ENCODE results near the gene HNF4A. TPM values are rescaled to one million over a fixed set of nuclear protein-coding genes. Genes with fewer than 3 reads are reported as not detected.
A peak's percentile ranks its signal among the peaks of the same experiment; 100 is the strongest.

The HNF4A gene
- total and polyA plus RNA-seq, 2 of the 13 experiments (the other 11 are each of a cell fraction or from before 2014, with no cell fraction given), result 80.9 to 169 TPM

DNA sequence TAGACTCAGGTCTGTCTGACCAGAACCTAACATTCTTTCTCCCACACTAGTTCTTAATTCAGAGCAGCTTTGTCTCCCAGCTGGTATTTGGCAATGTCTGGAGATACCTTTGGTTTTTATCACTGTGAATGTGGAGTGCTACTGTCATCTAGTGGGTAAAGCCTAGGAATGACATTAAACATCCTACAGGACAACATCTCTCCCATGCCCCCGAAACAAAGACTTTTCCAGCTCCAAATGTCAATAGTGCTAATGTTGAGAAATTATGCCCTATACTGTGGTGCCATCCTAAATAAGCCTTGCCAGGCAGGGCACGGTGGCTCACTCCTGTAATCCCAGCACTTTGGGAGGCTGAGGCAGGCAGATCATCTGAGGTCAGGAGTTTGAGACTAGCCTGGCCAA lies 116.0 kb downstream of the HNF4A start (continued):
- TF ChIP-seq, protein P1, sequence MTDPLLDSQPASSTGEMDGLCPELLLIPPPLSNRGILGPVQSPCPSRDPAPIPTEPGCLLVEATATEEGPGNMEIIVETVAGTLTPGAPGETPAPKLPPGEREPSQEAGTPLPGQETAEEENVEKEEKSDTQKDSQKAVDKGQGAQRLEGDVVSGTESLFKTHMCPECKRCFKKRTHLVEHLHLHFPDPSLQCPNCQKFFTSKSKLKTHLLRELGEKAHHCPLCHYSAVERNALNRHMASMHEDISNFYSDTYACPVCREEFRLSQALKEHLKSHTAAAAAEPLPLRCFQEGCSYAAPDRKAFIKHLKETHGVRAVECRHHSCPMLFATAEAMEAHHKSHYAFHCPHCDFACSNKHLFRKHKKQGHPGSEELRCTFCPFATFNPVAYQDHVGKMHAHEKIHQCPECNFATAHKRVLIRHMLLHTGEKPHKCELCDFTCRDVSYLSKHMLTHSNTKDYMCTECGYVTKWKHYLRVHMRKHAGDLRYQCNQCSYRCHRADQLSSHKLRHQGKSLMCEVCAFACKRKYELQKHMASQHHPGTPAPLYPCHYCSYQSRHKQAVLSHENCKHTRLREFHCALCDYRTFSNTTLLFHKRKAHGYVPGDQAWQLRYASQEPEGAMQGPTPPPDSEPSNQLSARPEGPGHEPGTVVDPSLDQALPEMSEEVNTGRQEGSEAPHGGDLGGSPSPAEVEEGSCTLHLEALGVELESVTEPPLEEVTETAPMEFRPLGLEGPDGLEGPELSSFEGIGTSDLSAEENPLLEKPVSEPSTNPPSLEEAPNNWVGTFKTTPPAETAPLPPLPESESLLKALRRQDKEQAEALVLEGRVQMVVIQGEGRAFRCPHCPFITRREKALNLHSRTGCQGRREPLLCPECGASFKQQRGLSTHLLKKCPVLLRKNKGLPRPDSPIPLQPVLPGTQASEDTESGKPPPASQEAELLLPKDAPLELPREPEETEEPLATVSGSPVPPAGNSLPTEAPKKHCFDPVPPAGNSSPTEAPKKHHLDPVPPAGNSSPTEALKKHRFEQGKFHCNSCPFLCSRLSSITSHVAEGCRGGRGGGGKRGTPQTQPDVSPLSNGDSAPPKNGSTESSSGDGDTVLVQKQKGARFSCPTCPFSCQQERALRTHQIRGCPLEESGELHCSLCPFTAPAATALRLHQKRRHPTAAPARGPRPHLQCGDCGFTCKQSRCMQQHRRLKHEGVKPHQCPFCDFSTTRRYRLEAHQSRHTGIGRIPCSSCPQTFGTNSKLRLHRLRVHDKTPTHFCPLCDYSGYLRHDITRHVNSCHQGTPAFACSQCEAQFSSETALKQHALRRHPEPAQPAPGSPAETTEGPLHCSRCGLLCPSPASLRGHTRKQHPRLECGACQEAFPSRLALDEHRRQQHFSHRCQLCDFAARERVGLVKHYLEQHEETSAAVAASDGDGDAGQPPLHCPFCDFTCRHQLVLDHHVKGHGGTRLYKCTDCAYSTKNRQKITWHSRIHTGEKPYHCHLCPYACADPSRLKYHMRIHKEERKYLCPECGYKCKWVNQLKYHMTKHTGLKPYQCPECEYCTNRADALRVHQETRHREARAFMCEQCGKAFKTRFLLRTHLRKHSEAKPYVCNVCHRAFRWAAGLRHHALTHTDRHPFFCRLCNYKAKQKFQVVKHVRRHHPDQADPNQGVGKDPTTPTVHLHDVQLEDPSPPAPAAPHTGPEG (CRISPR knock-in tag; IDR thresholded peaks at IDR 0.05), result 0 out of 2 replicates have a peak, but pooled peaks have one; percentile 38
- no peak for TF ChIP-seq GLI4 (CRISPR knock-in tag; IDR thresholded peaks at IDR 0.05; ENCODE audit: borderline replicate concordance)
- TF ChIP-seq HOXA3 (CRISPR knock-in tag; IDR thresholded peaks at IDR 0.05), result peak; percentile 44; the same call in 1 of the 2 replicates
- TF ChIP-seq ZNF782 (CRISPR knock-in tag; IDR thresholded peaks at IDR 0.05; ENCODE audit: borderline replicate concordance), result no peak
- TF ChIP-seq SMARCC2 (IDR thresholded peaks at IDR 0.05), result no peak
- TF ChIP-seq ZNF12 (CRISPR knock-in tag; IDR thresholded peaks at IDR 0.05), result peak; percentile 74; the same call in 1 of the 2 replicates
- TF ChIP-seq, protein P2, sequence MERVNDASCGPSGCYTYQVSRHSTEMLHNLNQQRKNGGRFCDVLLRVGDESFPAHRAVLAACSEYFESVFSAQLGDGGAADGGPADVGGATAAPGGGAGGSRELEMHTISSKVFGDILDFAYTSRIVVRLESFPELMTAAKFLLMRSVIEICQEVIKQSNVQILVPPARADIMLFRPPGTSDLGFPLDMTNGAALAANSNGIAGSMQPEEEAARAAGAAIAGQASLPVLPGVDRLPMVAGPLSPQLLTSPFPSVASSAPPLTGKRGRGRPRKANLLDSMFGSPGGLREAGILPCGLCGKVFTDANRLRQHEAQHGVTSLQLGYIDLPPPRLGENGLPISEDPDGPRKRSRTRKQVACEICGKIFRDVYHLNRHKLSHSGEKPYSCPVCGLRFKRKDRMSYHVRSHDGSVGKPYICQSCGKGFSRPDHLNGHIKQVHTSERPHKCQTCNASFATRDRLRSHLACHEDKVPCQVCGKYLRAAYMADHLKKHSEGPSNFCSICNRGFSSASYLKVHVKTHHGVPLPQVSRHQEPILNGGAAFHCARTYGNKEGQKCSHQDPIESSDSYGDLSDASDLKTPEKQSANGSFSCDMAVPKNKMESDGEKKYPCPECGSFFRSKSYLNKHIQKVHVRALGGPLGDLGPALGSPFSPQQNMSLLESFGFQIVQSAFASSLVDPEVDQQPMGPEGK (CRISPR knock-in tag; IDR thresholded peaks at IDR 0.05), result peak; percentile 69; the same call in 1 of the 2 replicates
- no peak for TF ChIP-seq RNF2 (conservative IDR thresholded peaks at IDR 0.05; ENCODE audit: low read depth)
- TF ChIP-seq STAG1 (CRISPR knock-in tag; IDR thresholded peaks at IDR 0.05), result peak; percentile 100
- peak; percentile 46; the same call in 1 of the 2 replicates for TF ChIP-seq MED1 (CRISPR knock-in tag; IDR thresholded peaks at IDR 0.05)
- TF ChIP-seq THAP11 (CRISPR knock-in tag; IDR thresholded peaks at IDR 0.05), result peak; percentile 63
- TF ChIP-seq ZSCAN25 (CRISPR knock-in tag; IDR thresholded peaks at IDR 0.05), result 0 out of 2 replicates have a peak, but pooled peaks have one; percentile 38
- TF ChIP-seq NR2C2 (CRISPR knock-in tag; IDR thresholded peaks at IDR 0.05; ENCODE audit: borderline replicate concordance), result 0 out of 2 replicates have a peak, but pooled peaks have one; percentile 28
- TF ChIP-seq, protein P3, sequence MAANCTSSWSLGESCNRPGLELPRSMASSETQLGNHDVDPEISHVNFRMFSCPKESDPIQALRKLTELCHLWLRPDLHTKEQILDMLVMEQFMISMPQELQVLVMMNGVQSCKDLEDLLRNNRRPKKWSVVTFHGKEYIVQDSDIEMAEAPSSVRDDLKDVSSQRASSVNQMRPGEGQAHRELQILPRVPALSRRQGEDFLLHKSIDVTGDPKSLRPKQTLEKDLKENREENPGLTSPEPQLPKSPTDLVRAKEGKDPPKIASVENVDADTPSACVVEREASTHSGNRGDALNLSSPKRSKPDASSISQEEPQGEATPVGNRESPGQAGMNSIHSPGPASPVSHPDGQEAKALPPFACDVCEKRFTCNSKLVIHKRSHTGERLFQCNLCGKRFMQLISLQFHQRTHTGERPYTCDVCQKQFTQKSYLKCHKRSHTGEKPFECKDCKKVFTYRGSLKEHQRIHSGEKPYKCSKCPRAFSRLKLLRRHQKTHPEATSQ (CRISPR knock-in tag; IDR thresholded peaks at IDR 0.05; ENCODE audit: borderline replicate concordance), result no peak
- TF ChIP-seq, protein P4, sequence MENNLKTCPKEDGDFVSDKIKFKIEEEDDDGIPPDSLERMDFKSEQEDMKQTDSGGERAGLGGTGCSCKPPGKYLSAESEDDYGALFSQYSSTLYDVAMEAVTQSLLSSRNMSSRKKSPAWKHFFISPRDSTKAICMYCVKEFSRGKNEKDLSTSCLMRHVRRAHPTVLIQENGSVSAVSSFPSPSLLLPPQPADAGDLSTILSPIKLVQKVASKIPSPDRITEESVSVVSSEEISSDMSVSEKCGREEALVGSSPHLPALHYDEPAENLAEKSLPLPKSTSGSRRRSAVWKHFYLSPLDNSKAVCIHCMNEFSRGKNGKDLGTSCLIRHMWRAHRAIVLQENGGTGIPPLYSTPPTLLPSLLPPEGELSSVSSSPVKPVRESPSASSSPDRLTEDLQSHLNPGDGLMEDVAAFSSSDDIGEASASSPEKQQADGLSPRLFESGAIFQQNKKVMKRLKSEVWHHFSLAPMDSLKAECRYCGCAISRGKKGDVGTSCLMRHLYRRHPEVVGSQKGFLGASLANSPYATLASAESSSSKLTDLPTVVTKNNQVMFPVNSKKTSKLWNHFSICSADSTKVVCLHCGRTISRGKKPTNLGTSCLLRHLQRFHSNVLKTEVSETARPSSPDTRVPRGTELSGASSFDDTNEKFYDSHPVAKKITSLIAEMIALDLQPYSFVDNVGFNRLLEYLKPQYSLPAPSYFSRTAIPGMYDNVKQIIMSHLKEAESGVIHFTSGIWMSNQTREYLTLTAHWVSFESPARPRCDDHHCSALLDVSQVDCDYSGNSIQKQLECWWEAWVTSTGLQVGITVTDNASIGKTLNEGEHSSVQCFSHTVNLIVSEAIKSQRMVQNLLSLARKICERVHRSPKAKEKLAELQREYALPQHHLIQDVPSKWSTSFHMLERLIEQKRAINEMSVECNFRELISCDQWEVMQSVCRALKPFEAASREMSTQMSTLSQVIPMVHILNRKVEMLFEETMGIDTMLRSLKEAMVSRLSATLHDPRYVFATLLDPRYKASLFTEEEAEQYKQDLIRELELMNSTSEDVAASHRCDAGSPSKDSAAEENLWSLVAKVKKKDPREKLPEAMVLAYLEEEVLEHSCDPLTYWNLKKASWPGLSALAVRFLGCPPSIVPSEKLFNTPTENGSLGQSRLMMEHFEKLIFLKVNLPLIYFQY (CRISPR knock-in tag; IDR thresholded peaks at IDR 0.05; ENCODE audit: borderline replicate concordance), result peak; percentile 49; the same call in 1 of the 2 replicates
- TF ChIP-seq RARA (CRISPR knock-in tag; IDR thresholded peaks at IDR 0.05), result 0 out of 2 replicates have a peak, but pooled peaks have one; percentile 17
- TF ChIP-seq ZNF343 (CRISPR knock-in tag; IDR thresholded peaks at IDR 0.05), result peak; percentile 53; the same call in 1 of the 2 replicates
